GM12892 (cell line): Measurements from ENCODE around the gene FBXW5.

ENCODE experiments used
- POLR2A ChIP-seq: IDR thresholded peaks from 2 replicates; pipeline ENCODE4 v1.6.1; 2011; ENCODE audit warnings: low read depth, low read length, control low read depth
- POLR2AphosphoS5 ChIP-seq: IDR thresholded peaks from 2 replicates; pipeline ENCODE4 v1.6.1; 2011; ENCODE audit warnings: low read depth, low read length, control low read depth
- TAF1 ChIP-seq: IDR thresholded peaks from 2 replicates; pipeline ENCODE4 v1.6.1; 2011; ENCODE audit warnings: low read depth, mild to moderate bottlenecking, control low read depth, low read length, borderline replicate concordance

DNA sequence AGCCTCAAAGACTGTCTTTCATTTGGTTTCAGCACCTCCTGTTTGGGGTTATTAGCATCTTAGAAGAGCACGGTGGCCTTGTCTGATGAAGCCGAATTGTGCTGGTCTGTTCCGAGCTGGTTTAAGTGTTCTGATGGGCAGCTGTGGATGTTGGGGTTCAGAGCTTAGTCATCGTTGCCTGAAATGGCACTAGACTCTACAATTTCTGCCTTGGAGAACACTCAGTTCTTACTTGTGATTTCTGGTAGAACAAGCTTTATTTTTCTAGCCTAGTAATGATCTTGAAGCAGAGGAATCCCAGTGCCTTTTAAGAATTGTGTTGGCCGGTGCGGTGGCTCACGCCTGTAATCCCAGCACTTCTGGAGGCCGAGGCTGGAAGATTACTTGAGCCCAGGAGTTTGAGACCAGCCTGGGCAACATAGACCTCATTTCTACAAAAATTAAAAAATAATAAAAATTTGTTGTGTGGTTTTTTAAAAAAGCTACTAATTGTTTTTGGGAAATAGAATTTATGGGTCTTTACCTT lies 7.8 kb downstream of the FBXW5 start:
- TF ChIP-seq TAF1 = no peak
- no peak for TF ChIP-seq POLR2A
- TF ChIP-seq POLR2AphosphoS5 = no peak
